Measurements from ENCODE around the gene CEP19.

CEP19 gene

GRCh38 chr3:196695849-196696226 lies 16.2 kb downstream of the CEP19 start:
- TF ChIP-seq ARNTL (CRISPR knock-in tag; IDR thresholded peaks at IDR 0.05; ENCODE audit: borderline replicate concordance, low read depth) (no peak), CSDC2 (CRISPR knock-in tag; IDR thresholded peaks at IDR 0.05) (no peak), OSR1 (CRISPR knock-in tag; IDR thresholded peaks at IDR 0.05) (no peak), BACH2 (CRISPR knock-in tag; IDR thresholded peaks at IDR 0.05; ENCODE audit: borderline replicate concordance) (no peak), ISL1 (CRISPR knock-in tag; IDR thresholded peaks at IDR 0.05) (no peak), ZFP3 (CRISPR knock-in tag; IDR thresholded peaks at IDR 0.05) (no peak), ESRRG (CRISPR knock-in tag; IDR thresholded peaks at IDR 0.05) (no peak), ZNF565 (CRISPR knock-in tag; conservative IDR thresholded peaks at IDR 0.05; ENCODE audit: low read depth) (no peak), SNAI2 (CRISPR knock-in tag; IDR thresholded peaks at IDR 0.05) (no peak), ZFP30 (CRISPR knock-in tag; IDR thresholded peaks at IDR 0.05) (no peak), ZNF70 (CRISPR knock-in tag; IDR thresholded peaks at IDR 0.05) (no peak), ZC3H10 (CRISPR knock-in tag; IDR thresholded peaks at IDR 0.05) (no peak), ZNF8 (CRISPR knock-in tag; IDR thresholded peaks at IDR 0.05) (no peak)
- TF ChIP-seq, protein P1, sequence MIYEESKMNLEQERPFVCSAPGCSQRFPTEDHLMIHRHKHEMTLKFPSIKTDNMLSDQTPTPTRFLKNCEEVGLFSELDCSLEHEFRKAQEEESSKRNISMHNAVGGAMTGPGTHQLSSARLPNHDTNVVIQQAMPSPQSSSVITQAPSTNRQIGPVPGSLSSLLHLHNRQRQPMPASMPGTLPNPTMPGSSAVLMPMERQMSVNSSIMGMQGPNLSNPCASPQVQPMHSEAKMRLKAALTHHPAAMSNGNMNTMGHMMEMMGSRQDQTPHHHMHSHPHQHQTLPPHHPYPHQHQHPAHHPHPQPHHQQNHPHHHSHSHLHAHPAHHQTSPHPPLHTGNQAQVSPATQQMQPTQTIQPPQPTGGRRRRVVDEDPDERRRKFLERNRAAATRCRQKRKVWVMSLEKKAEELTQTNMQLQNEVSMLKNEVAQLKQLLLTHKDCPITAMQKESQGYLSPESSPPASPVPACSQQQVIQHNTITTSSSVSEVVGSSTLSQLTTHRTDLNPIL (CRISPR knock-in tag; IDR thresholded peaks at IDR 0.05; ENCODE audit: low read depth) = no peak
- TF ChIP-seq, protein P2, sequence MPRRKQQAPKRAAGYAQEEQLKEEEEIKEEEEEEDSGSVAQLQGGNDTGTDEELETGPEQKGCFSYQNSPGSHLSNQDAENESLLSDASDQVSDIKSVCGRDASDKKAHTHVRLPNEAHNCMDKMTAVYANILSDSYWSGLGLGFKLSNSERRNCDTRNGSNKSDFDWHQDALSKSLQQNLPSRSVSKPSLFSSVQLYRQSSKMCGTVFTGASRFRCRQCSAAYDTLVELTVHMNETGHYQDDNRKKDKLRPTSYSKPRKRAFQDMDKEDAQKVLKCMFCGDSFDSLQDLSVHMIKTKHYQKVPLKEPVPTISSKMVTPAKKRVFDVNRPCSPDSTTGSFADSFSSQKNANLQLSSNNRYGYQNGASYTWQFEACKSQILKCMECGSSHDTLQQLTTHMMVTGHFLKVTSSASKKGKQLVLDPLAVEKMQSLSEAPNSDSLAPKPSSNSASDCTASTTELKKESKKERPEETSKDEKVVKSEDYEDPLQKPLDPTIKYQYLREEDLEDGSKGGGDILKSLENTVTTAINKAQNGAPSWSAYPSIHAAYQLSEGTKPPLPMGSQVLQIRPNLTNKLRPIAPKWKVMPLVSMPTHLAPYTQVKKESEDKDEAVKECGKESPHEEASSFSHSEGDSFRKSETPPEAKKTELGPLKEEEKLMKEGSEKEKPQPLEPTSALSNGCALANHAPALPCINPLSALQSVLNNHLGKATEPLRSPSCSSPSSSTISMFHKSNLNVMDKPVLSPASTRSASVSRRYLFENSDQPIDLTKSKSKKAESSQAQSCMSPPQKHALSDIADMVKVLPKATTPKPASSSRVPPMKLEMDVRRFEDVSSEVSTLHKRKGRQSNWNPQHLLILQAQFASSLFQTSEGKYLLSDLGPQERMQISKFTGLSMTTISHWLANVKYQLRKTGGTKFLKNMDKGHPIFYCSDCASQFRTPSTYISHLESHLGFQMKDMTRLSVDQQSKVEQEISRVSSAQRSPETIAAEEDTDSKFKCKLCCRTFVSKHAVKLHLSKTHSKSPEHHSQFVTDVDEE (CRISPR knock-in tag; IDR thresholded peaks at IDR 0.05) = no peak
- TF ChIP-seq, protein P3, sequence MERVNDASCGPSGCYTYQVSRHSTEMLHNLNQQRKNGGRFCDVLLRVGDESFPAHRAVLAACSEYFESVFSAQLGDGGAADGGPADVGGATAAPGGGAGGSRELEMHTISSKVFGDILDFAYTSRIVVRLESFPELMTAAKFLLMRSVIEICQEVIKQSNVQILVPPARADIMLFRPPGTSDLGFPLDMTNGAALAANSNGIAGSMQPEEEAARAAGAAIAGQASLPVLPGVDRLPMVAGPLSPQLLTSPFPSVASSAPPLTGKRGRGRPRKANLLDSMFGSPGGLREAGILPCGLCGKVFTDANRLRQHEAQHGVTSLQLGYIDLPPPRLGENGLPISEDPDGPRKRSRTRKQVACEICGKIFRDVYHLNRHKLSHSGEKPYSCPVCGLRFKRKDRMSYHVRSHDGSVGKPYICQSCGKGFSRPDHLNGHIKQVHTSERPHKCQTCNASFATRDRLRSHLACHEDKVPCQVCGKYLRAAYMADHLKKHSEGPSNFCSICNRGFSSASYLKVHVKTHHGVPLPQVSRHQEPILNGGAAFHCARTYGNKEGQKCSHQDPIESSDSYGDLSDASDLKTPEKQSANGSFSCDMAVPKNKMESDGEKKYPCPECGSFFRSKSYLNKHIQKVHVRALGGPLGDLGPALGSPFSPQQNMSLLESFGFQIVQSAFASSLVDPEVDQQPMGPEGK (CRISPR knock-in tag; IDR thresholded peaks at IDR 0.05; ENCODE audit: borderline replicate concordance) = no peak
- TF ChIP-seq, protein P4, sequence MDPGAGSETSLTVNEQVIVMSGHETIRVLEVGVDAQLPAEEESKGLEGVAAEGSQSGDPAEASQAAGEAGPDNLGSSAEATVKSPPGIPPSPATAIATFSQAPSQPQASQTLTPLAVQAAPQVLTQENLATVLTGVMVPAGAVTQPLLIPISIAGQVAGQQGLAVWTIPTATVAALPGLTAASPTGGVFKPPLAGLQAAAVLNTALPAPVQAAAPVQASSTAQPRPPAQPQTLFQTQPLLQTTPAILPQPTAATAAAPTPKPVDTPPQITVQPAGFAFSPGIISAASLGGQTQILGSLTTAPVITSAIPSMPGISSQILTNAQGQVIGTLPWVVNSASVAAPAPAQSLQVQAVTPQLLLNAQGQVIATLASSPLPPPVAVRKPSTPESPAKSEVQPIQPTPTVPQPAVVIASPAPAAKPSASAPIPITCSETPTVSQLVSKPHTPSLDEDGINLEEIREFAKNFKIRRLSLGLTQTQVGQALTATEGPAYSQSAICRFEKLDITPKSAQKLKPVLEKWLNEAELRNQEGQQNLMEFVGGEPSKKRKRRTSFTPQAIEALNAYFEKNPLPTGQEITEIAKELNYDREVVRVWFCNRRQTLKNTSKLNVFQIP (CRISPR knock-in tag; IDR thresholded peaks at IDR 0.05; ENCODE audit: borderline replicate concordance, low read depth) = no peak
- ATAC-seq = no peak

- ATAC-seq = no peak
- TF ChIP-seq ARNTL (CRISPR knock-in tag; IDR thresholded peaks at IDR 0.05; ENCODE audit: borderline replicate concordance, low read depth) (no peak), ZFP3 (CRISPR knock-in tag; IDR thresholded peaks at IDR 0.05) (no peak), OSR1 (CRISPR knock-in tag; IDR thresholded peaks at IDR 0.05) (no peak), ESRRG (CRISPR knock-in tag; IDR thresholded peaks at IDR 0.05) (no peak), PPARA (CRISPR knock-in tag; IDR thresholded peaks at IDR 0.05; ENCODE audit: borderline replicate concordance) (no peak), CSDC2 (CRISPR knock-in tag; IDR thresholded peaks at IDR 0.05) (no peak), ZNF565 (CRISPR knock-in tag; conservative IDR thresholded peaks at IDR 0.05; ENCODE audit: low read depth) (no peak), ISL1 (CRISPR knock-in tag; IDR thresholded peaks at IDR 0.05) (no peak)
- TF ChIP-seq, protein P2 (CRISPR knock-in tag; IDR thresholded peaks at IDR 0.05) = no peak
Measured at GRCh38 chr3:196694941-196695848, 16.9 kb downstream of the CEP19 start.
